Measurements from ENCODE around the gene FGFR2. TPM values are rescaled to one million over a fixed set of nuclear protein-coding genes. Genes with fewer than 3 reads are reported as not detected.

The FGFR2 gene
- total RNA-seq, 2 experiments from 2014 or later = 0.14 to 0.22 TPM

- H3K36me3 Mint-ChIP-seq (ENCODE audit: low read depth) = no peaks in the 10 kb centered on the region
- TF ChIP-seq, protein P1, sequence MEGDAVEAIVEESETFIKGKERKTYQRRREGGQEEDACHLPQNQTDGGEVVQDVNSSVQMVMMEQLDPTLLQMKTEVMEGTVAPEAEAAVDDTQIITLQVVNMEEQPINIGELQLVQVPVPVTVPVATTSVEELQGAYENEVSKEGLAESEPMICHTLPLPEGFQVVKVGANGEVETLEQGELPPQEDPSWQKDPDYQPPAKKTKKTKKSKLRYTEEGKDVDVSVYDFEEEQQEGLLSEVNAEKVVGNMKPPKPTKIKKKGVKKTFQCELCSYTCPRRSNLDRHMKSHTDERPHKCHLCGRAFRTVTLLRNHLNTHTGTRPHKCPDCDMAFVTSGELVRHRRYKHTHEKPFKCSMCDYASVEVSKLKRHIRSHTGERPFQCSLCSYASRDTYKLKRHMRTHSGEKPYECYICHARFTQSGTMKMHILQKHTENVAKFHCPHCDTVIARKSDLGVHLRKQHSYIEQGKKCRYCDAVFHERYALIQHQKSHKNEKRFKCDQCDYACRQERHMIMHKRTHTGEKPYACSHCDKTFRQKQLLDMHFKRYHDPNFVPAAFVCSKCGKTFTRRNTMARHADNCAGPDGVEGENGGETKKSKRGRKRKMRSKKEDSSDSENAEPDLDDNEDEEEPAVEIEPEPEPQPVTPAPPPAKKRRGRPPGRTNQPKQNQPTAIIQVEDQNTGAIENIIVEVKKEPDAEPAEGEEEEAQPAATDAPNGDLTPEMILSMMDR (IDR thresholded peaks at IDR 0.05) = no peak
- intact Hi-C loops (cut with DNase I, micrococcal nuclease) = no loop called here
- H3K27me3 Mint-ChIP-seq = peaks cover 4% of the 10 kb centered on the region
- DNase-seq (no peak), ATAC-seq (ENCODE audit: poor library complexity) (no peak)
- ChIA-PET POLR2A (no interaction called here), CTCF (no interaction called here)
- no peaks in the 10 kb centered on the region for H3K9me3 Mint-ChIP-seq
- H3K4me3 ChIP-seq (ENCODE audit: low read length) = no peak overlapping the region
- H3K4me3 Mint-ChIP-seq = no peak overlapping the region
- no peaks in the 10 kb centered on the region for H3K4me1 ChIP-seq (ENCODE audit: insufficient read depth, low read length)
- H3K36me3 ChIP-seq (ENCODE audit: insufficient read depth, low read length) = no peaks in the 10 kb centered on the region
- H3K27ac ChIP-seq (ENCODE audit: low read depth in 1 of 2, low read length in 2 of 2) = no peak overlapping the region
- H3K9me3 ChIP-seq (ENCODE audit: control insufficient read depth in 1 of 2, insufficient read depth in 1 of 2, low read length in 2 of 2) = peaks cover 0 to 4% of the 10 kb centered on the region in 2 experiments
- H3K4me1 Mint-ChIP-seq (ENCODE audit: low read depth) = no peaks in the 10 kb centered on the region
- no peaks in the 10 kb centered on the region for H3K27me3 ChIP-seq (ENCODE audit: control insufficient read depth in 1 of 2, insufficient read depth in 2 of 2, low read length in 2 of 2)
- no peak overlapping the region for H3K27ac Mint-ChIP-seq
These were observed 163.0 kb downstream of the FGFR2 start for GRCh38 chr10:121435099-121435875.

- intact Hi-C loops (cut with DNase I, micrococcal nuclease) = no loop called here
- TF ChIP-seq, protein P1 (IDR thresholded peaks at IDR 0.05) = no peak
These were observed 164.3 kb downstream of the FGFR2 start for GRCh38 chr10:121433965-121434364.

DNA sequence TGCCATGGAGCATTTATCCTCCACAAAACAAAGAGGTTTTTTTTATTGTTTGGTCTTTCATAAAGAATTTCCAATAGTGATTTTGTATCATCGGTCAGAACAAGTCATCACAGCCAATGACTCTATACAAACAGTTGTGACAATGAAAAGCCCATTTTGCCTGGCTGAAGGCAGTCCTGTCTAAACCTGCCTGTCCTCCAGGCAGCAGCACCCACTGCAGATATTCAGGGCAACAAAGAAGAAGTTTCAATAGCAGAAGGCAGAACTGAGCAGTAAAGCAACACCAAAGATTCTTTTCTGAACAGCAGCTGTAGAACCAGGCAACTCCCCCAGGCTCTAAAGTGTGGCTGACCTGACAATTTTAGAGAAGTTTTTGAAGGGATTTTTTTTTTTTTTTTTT is 169.4 kb downstream of the FGFR2 start:
- no peak overlapping the region for H3K27ac ChIP-seq (ENCODE audit: low read depth in 1 of 2, low read length in 2 of 2)
- TF ChIP-seq, protein P1 (IDR thresholded peaks at IDR 0.05) = no peak
- no peak for ATAC-seq (ENCODE audit: poor library complexity)
- H3K4me1 Mint-ChIP-seq (ENCODE audit: low read depth) = no peaks in the 10 kb centered on the region
- no peaks in the 10 kb centered on the region for H3K4me1 ChIP-seq (ENCODE audit: insufficient read depth, low read length)
- no peaks in the 10 kb centered on the region for H3K27me3 ChIP-seq (ENCODE audit: control insufficient read depth in 1 of 2, insufficient read depth in 2 of 2, low read length in 2 of 2)
- peaks cover 4% of the 10 kb centered on the region for H3K27me3 Mint-ChIP-seq
- no peaks in the 10 kb centered on the region for H3K9me3 Mint-ChIP-seq
- peaks cover 0 to 8% of the 10 kb centered on the region in 2 experiments for H3K9me3 ChIP-seq (ENCODE audit: control insufficient read depth in 1 of 2, insufficient read depth in 1 of 2, low read length in 2 of 2)
- ChIA-PET CTCF (interaction anchor here (1.2 kb wide), 1 partner anchor 9 kb away, joined by 3 read pairs; no protein-coding TSS in a partner anchor), POLR2A (no interaction called here)
- no peaks in the 10 kb centered on the region for H3K36me3 ChIP-seq (ENCODE audit: insufficient read depth, low read length)
- no peak overlapping the region for H3K27ac Mint-ChIP-seq
- DNase-seq = no peak
- intact Hi-C loops (cut with DNase I, micrococcal nuclease) = no loop called here
- H3K4me3 Mint-ChIP-seq = no peak overlapping the region
- no peaks in the 10 kb centered on the region for H3K36me3 Mint-ChIP-seq (ENCODE audit: low read depth)
- no peak overlapping the region for H3K4me3 ChIP-seq (ENCODE audit: low read length)

More at GRCh38 chr10:121433965-121434364, 164.3 kb downstream of the FGFR2 start:
- H3K4me3 Mint-ChIP-seq = no peak overlapping the region
- DNase-seq (no peak), ATAC-seq (ENCODE audit: poor library complexity) (no peak)
- Histone ChIP-seq H3K27ac (ENCODE audit: low read depth in 1 of 2, low read length in 2 of 2) (no peak overlapping the region), H3K9me3 (ENCODE audit: control insufficient read depth in 1 of 2, insufficient read depth in 1 of 2, low read length in 2 of 2) (peaks cover 0 to 4% of the 10 kb centered on the region in 2 experiments), H3K4me1 (ENCODE audit: insufficient read depth, low read length) (no peaks in the 10 kb centered on the region), H3K36me3 (ENCODE audit: insufficient read depth, low read length) (no peaks in the 10 kb centered on the region), H3K27me3 (ENCODE audit: control insufficient read depth in 1 of 2, insufficient read depth in 2 of 2, low read length in 2 of 2) (no peaks in the 10 kb centered on the region), H3K4me3 (ENCODE audit: low read length) (no peak overlapping the region)
- POLR2A ChIA-PET = no interaction called here
- CTCF ChIA-PET = no interaction called here
- H3K4me1 Mint-ChIP-seq (ENCODE audit: low read depth) = no peaks in the 10 kb centered on the region
- H3K27me3 Mint-ChIP-seq = peaks cover 4% of the 10 kb centered on the region
- H3K27ac Mint-ChIP-seq = no peak overlapping the region
- no peaks in the 10 kb centered on the region for H3K36me3 Mint-ChIP-seq (ENCODE audit: low read depth)
- no peaks in the 10 kb centered on the region for H3K9me3 Mint-ChIP-seq

Data from CD4-positive, alpha-beta T cell (primary cell).